Measurements from ENCODE around the gene FADS1.
A peak's percentile ranks its signal among the peaks of the same experiment; 100 is the strongest.

FADS1 gene

DNA sequence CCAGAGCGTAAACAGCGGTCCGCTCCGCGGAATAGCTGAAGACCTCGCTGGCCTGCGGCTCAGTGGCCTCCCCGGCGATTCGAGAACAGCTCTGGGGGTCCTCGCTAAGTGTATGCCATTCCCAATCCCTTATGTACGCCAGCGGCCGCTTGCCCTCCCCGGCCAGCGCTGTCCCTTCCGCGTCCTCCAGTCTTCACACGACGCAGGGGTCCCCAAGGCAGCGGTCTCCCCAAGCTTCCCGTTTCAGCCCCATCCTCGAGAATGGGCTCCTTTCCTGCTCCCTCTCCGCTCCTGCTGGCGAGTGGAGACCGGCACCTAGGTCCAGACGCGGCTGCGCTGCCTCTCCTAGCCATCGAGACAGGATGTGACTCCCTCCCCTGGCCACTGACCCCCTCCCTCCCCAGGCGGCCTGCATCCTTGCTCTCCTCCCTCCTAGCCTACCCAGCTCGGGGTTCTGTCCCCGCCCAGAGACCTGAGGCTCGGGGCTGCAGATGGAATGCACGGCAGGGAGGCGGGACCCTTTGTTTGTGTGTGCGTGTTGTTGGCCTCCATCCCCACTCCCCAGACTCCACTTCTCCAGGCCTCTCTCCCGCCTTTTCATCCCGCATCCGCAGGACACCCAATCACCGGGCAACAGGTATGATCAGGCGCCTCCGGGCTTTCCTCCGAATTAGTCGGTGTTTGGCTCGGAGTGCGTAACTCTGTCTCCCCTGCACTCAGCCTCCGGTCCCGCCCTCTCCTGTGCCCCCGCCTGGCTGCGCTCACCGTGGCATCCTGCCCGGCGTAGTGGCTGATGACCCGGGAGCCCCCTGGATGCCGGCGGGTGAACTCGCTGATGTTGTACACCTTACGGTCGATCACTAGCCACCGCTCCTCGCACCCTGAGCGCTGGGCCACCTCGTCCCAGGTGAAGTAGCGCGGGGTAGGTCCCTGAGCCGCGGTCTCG, 740 bp downstream of the FADS1 start:
- intact Hi-C loops (cut with DNase I; ENCODE audit: low total_unique reads), result no loop called here
- Histone ChIP-seq H3K27ac (peak overlapping the region; percentile 99), H3K36me3 (peaks cover 17 to 22% (median 21%) of the 10 kb centered on the region in 3 donors), H3K4me3 (peak overlapping the region; percentile 70 to 77), H3K9me3 (no peaks in the 10 kb centered on the region), H3K4me1 (peaks cover 0 to 17% (median 9%) of the 10 kb centered on the region in 4 donors), H3K27me3 (no peaks in the 10 kb centered on the region)
- TF ChIP-seq, protein P1, sequence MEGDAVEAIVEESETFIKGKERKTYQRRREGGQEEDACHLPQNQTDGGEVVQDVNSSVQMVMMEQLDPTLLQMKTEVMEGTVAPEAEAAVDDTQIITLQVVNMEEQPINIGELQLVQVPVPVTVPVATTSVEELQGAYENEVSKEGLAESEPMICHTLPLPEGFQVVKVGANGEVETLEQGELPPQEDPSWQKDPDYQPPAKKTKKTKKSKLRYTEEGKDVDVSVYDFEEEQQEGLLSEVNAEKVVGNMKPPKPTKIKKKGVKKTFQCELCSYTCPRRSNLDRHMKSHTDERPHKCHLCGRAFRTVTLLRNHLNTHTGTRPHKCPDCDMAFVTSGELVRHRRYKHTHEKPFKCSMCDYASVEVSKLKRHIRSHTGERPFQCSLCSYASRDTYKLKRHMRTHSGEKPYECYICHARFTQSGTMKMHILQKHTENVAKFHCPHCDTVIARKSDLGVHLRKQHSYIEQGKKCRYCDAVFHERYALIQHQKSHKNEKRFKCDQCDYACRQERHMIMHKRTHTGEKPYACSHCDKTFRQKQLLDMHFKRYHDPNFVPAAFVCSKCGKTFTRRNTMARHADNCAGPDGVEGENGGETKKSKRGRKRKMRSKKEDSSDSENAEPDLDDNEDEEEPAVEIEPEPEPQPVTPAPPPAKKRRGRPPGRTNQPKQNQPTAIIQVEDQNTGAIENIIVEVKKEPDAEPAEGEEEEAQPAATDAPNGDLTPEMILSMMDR (IDR thresholded peaks at IDR 0.05), result no peak
- peak; percentile 67 to 89 for DNase-seq

DNA sequence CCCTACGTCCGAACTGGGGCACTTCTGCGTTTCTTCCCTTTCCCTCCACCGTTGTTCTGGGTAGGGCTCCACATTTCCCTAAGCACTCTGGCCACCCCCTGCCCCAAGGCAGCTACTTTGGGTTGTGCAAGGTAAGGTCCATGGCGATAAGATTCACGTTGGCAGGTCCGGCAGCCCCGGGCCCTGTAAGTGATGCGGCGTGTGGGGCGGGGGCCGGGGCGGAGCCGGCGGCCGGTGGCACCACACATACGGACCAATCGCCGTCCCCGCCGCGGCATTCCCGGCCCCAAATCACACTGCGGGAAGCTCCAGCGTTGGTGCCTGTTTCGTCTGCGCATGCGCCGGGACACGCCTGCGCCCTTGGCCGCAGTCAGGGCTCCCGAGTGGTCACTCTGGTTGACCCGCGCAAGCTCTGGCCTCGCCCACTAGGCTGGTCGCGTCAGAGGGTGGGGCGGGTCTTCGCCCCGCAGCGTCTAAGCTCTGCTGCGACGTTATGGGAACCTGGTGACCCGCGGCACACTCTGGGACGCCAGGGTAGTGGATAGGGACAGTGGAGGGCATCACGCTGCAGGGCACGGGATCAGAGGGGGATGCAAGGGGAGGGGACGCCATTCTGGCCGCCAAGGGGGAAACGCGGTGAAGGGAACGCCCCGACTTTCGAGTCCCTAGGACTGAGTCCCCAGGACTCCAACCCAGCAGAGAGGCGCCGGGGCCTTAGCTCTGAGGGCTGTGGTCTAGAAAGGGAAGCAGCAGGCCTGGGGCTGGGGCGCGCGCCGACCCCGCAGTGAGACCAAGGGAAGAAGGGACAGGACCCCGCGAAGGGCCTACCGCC, 1.6 kb downstream of the FADS1 start:
- H3K9me3 ChIP-seq, result no peaks in the 10 kb centered on the region
- intact Hi-C loops (cut with DNase I; ENCODE audit: low total_unique reads), result no loop called here
- DNase-seq, result peak; percentile 95 to 99

DNA sequence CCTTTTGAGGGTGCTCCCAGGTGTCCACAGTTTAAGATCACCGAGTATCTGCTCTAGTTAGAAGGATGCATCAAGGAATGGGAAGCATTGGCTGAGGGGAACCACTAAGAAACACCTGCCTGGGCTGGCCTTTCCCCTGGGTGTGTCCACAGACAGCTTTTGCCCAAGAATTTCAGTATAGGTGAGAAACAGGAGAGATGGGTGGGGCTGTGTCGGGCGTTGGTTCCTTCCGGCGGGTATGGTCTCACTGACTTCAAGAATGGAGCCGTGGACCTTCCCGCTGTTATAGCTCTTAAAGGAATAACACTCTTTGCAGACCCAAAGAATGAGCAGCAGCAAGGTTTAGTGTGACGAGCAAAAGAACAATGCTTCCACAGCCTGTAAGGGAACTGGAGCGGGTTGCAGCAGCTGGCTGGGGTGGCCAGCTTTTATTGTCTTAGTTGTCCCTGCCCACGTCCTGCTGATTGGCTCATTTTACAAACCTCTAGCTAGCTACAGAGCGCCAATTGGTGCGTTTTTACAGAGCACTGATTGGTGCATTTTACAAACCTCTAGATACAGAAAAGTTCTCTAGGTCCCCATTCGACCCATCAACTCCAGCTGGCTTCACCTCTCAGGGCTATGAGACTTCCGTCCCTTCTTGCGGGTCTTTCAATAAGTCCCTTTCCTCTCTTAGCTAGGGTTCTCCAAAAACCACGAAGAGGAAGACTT, 2.4 kb downstream of the FADS1 start:
- peaks cover 0 to 11% (median 5%) of the 10 kb centered on the region in 4 donors for H3K4me1 ChIP-seq
- H3K27me3 ChIP-seq, result no peaks in the 10 kb centered on the region
- TF ChIP-seq, protein P1 (IDR thresholded peaks at IDR 0.05), result no peak
- H3K4me3 ChIP-seq, result peak overlapping the region; percentile 70 to 77
- H3K9me3 ChIP-seq, result no peaks in the 10 kb centered on the region
- peak; percentile 57 to 76 for DNase-seq
- intact Hi-C loops (cut with DNase I; ENCODE audit: low total_unique reads), result no loop called here
- peaks cover 32 to 37% (median 37%) of the 10 kb centered on the region in 3 donors for H3K36me3 ChIP-seq
- peak overlapping the region; percentile 99 for H3K27ac ChIP-seq

More for the DNA sequence above, 1.6 kb downstream of the FADS1 start:
- Histone ChIP-seq H3K4me3 (peak overlapping the region; percentile 70 to 77), H3K27me3 (no peaks in the 10 kb centered on the region), H3K4me1 (peaks cover 0 to 11% (median 5%) of the 10 kb centered on the region in 4 donors), H3K27ac (peak overlapping the region; percentile 99), H3K36me3 (peaks cover 25 to 31% (median 29%) of the 10 kb centered on the region in 3 donors)
- TF ChIP-seq, protein P1 (IDR thresholded peaks at IDR 0.05), result peak in 1 of 2 experiments; percentile 17

DNA sequence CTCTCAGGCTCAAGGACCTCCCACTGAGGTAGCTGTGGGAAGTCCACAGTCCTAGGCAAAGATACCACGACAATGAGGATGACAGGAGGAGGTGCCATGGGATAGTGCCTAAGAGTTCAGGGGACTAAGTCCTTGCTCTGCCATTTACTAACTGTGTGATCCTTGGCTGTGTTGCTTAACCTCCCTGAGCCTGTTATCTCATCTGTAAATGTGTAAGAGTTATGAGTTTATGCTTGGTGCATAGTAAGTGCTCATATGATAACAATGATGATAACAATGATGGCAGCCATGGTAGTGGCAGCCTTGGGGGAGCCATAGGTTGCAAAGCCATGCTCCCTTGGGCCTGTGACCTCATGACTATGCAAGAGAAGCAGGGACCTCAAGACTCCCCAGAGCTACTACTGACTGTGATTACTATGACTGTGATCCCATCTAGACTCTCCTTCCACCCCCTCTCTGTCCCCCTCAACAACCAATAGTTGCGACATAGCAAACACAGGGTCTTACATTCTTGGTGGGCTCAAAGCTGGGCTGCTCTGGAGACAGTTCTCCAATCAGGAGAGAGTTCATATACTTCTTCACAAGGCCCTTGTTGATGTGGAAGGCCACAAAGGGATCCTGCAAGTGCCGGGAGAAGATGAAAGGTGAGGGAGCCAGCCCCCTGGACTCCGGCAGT, 3.9 kb downstream of the FADS1 start:
- intact Hi-C loops (cut with DNase I; ENCODE audit: low total_unique reads), result no loop called here

More for the DNA sequence above, 3.9 kb downstream of the FADS1 start:
- peaks cover 0 to 9% (median 5%) of the 10 kb centered on the region in 4 donors for H3K4me1 ChIP-seq
- peak in 1 of 2 donors; percentile 54 for DNase-seq
- TF ChIP-seq, protein P1 (IDR thresholded peaks at IDR 0.05), result no peak
- peaks cover 43 to 52% (median 52%) of the 10 kb centered on the region in 3 donors for H3K36me3 ChIP-seq
- H3K27me3 ChIP-seq, result no peaks in the 10 kb centered on the region
- no peaks in the 10 kb centered on the region for H3K9me3 ChIP-seq
- H3K27ac ChIP-seq, result no peak overlapping the region
- H3K4me3 ChIP-seq, result no peak overlapping the region

Measured in tibial artery (tissue), 4 donors.